HG03139 (cell line): ENCODE measurements around the gene PTPRN2.
"Not testable (repeated sequence)": the region's sequence is repeated elsewhere in the genome, so short reads cannot be mapped to it uniquely, and the experiment has no call there.

Experiments
- ATAC-seq: cut with Tn5 transposase; IDR thresholded peaks from one replicate; pipeline ENCODE4 v1.9.1; 2021; ENCODE audit not compliant: unreplicated experiment

PTPRN2 gene

DNA sequence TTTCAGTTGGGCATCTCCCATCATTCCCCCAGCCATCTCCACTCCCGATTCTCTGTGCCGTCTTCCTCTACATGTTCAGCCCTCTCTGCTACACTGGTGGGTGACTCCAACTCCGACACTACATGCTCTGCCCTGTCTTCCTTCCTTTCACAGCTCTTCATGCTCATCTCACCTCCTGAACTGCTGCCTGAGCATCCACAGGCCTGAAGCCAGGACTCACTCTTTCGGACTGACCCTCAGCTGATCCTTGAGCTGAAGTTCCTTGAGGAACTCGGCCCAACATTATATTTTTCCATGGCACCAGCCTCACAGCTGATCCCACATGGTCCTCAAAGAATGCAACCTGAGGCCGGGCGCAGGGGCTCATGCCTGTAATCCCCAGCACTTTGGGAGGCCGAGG is 538.4 kb downstream of the PTPRN2 start:
- ATAC-seq: no peak

- no peak for ATAC-seq
Observed at GRCh38 chr7:158048569-158048968, 539.1 kb downstream of the PTPRN2 start.

DNA sequence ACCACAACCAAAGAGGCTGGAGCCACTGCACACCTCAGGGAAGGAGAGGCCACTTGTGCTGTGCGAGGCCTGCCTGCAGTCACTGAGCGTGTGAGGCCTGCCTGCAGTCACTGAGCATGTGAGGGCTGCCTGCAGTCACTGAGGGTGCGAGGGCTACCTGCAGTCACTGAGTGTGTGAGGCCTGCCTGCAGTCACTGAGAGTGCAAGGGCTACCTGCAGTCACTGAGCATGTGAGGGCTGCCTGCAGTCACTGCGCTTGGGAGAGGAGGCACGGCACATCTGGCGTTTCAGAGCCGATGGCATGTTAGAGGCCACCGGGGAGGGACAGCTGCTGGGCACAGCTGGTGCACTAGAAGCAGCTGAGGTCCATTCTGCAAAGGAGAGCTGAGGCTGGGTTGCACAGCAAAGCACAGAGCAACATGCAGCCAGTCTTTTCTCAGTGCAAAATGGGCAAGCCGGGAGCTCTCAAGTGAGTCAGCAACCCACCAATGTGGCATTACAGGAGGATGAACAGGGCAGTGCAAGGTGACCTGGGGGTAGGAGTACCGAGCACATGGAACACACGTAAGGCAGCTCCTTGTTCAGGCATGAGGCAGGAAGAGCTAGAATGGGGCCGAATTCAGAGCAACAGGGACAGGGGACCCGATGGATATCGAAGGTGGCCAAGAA is 540.1 kb downstream of the PTPRN2 start:
- ATAC-seq: no peak

GRCh38 chr7:158046246-158046645 is 541.4 kb downstream of the PTPRN2 start:
- ATAC-seq: not testable (repeated sequence)

- ATAC-seq: no peak
Observed at GRCh38 chr7:158044482-158044823, 543.2 kb downstream of the PTPRN2 start.

- no peak for ATAC-seq
Observed at GRCh38 chr7:158043551-158044481, 543.8 kb downstream of the PTPRN2 start.

- no peak for ATAC-seq
Observed at GRCh38 chr7:158042156-158042880, 545.3 kb downstream of the PTPRN2 start.

DNA sequence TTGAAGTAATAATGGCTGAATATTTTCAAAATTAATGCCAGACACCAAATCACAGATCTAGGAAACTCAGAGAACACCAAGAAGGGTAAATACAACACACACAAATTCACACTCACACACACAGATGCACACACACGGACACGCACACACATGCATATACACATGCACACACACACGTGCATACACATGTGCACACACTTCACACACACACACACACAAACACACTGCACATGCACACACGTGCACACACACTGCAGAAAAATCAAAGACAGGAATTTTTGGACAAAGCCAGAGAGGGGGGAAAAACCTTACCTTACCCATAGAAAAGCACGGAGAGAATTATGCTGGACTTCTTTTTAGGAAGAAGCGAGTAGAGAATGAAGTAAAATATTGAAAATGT is 547.4 kb downstream of the PTPRN2 start:
- ATAC-seq: no peak

DNA sequence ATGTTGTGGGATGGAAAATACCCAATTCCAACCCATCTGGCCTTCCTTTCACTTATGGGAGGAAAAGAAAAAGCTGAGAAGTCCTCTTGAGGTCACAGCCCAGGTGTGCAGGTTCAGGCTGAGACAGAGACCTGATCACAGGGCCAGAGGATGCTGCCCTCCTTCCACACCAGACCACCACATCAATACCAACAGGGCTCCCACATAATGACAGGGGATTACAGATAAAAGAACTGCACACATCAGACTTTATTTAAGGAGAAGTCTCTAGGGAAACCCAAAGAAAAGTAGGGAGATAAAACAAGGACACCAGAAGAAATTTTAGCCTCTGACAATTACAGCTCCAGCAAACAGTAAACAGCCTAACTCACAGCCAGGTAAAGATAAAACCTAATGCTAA is 548.4 kb downstream of the PTPRN2 start:
- no peak for ATAC-seq

DNA sequence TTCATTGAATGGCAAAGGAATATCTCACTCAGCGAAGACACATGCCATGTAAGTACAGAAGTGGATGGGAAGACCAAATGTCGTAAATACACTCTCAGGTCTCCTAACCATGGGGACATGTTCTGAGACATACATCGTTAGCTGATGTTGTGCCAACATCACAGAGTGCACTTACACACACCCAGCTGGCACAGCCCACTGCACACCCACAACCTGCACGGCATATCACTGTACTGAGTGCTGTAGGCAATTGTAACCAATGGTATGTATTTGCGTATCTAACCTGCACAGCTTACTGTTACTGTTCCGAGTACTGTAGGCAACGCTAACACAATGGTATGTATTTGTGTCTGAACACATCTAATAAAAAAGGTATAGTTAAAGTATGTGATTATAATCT is 550.4 kb downstream of the PTPRN2 start:
- no peak for ATAC-seq

DNA sequence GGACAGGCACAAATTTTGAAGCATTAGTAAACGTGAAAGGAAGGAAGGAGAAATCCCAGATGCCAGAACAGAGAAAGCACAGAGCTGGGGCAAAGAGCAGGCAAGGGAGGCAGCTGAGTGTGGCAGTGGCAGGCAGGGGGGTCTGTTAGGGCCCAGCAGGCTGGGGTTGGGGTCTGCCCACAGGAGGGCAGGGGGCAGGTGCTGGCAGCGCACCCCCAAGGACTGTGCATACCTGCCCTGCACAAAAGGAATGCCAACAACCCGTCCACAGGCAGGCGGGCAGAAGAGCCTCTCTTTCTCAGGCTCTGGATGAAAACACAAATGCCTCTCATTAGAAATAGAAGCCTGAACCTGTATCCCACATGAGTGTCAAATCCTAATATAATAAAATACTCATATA is 552.3 kb downstream of the PTPRN2 start:
- no peak for ATAC-seq

- ATAC-seq: no peak
Observed at GRCh38 chr7:158034571-158034970, 553.1 kb downstream of the PTPRN2 start.

- not testable (repeated sequence) for ATAC-seq
Observed at GRCh38 chr7:158033925-158034324, 553.7 kb downstream of the PTPRN2 start.

DNA sequence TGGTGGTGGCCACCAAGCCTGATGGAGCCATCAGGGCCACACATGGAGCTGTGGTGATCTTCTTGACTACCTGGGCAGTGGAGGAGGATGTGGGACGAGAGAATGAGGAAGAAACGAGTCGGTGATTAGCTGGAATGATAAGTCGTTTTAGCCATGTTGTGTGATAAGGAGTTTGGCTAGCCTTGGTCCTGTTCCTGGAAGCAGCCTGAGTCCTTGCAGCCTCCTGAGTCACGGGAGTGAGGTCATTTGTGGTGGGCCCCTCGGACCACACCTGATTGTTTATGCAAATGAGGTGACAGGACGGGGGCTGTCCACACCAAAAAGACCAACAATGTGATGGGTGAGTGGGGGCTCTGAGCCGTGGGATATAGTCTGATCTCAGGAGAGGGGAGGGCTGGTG is 554.4 kb downstream of the PTPRN2 start:
- ATAC-seq: no peak

- ATAC-seq: no peak
Observed at GRCh38 chr7:158032561-158033115, 555.0 kb downstream of the PTPRN2 start.

GRCh38 chr7:158031867-158032308 is 555.7 kb downstream of the PTPRN2 start:
- ATAC-seq: no peak

- ATAC-seq: no peak
Observed at GRCh38 chr7:158030566-158030965, 557.1 kb downstream of the PTPRN2 start.

- ATAC-seq: no peak
Observed at GRCh38 chr7:158030071-158030470, 557.6 kb downstream of the PTPRN2 start.

GRCh38 chr7:158029509-158029908 is 558.1 kb downstream of the PTPRN2 start:
- ATAC-seq: no peak

GRCh38 chr7:158028971-158029370 is 558.7 kb downstream of the PTPRN2 start:
- no peak for ATAC-seq

DNA sequence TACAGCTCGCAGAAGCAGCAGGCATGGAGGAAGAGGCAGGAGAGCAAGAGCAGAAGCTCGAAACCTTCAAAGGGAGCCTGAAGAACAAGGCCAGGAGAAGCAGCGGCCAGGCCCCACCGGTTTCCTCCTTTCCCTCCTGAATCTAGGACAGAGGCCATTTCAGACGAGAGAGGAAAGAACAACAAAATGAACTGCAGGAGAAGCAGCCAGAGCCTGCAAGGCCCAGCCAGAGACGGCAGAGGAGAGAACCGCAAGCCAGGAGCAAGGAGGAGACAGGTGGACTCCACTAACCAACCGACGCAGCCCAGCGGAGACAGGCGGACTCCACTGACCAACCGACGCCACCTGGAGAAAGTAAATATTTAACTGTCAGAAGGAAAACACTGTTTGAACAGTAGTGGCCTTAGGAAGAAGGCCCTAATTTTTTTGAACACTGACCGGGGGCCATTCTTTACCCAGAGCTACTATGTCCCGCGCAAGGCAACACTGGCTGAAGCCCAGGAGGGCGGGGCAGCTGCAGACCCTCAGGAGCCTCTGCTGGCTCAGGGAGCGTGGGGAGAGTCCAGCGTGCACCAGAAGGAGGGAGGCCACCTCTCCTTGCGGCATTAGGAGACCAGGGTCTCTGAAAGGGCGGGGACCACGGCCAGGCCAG is 559.2 kb downstream of the PTPRN2 start:
- no peak for ATAC-seq
